ENCODE results near the gene SLC23A1. TPM values are rescaled to one million over a fixed set of nuclear protein-coding genes. Genes with fewer than 3 reads are reported as not detected.

SLC23A1 gene
- total and polyA plus RNA-seq, 2 experiments from 2014 or later, result 0.06 TPM; not detected in 1

DNA sequence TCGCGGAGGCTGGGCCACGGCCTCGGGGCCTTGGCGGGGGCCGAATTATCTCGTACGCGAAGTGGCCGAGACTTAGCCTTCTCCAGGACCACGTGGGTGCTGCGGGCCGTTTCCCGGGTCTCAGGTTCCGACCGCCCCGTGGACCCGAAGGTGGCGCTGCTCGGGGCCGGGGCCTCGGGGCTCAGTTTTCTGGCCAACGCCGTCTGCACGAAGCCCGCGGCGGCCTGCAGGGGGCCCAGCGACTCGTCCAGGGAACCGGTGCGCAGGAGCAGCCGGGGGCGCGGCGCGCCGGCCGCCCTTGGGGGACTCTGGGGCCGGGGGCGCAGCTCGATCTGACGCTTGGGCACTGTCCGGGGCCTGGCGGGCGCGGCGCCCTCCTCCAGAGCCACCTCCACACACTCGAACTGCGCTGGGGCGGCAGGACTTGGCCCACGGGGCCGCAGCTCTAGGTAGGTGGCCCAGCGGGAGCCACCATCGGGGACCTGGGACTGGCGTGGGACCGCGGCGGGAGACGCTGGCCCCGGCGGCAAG lies 11.1 kb upstream of the SLC23A1 start:
- H3K27ac ChIP-seq, result peak overlapping the region; percentile 35
- DNase-seq (ENCODE audit: low read depth in 1 of 2, low spot score in 1 of 2), result peak; percentile 66 to 74
- H3K9me3 ChIP-seq (ENCODE audit: low read depth), result no peaks in the 10 kb centered on the region
- H3K36me3 ChIP-seq, result no peaks in the 10 kb centered on the region
- TF ChIP-seq, protein P1, sequence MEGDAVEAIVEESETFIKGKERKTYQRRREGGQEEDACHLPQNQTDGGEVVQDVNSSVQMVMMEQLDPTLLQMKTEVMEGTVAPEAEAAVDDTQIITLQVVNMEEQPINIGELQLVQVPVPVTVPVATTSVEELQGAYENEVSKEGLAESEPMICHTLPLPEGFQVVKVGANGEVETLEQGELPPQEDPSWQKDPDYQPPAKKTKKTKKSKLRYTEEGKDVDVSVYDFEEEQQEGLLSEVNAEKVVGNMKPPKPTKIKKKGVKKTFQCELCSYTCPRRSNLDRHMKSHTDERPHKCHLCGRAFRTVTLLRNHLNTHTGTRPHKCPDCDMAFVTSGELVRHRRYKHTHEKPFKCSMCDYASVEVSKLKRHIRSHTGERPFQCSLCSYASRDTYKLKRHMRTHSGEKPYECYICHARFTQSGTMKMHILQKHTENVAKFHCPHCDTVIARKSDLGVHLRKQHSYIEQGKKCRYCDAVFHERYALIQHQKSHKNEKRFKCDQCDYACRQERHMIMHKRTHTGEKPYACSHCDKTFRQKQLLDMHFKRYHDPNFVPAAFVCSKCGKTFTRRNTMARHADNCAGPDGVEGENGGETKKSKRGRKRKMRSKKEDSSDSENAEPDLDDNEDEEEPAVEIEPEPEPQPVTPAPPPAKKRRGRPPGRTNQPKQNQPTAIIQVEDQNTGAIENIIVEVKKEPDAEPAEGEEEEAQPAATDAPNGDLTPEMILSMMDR (IDR thresholded peaks at IDR 0.05; ENCODE audit: low read depth, low read length), result peak; percentile 62
- peak overlapping the region; percentile 32 for H3K4me3 ChIP-seq
- no peaks in the 10 kb centered on the region for H3K4me1 ChIP-seq (ENCODE audit: low read depth)
- peaks cover 11% of the 10 kb centered on the region for H3K27me3 ChIP-seq

DNA sequence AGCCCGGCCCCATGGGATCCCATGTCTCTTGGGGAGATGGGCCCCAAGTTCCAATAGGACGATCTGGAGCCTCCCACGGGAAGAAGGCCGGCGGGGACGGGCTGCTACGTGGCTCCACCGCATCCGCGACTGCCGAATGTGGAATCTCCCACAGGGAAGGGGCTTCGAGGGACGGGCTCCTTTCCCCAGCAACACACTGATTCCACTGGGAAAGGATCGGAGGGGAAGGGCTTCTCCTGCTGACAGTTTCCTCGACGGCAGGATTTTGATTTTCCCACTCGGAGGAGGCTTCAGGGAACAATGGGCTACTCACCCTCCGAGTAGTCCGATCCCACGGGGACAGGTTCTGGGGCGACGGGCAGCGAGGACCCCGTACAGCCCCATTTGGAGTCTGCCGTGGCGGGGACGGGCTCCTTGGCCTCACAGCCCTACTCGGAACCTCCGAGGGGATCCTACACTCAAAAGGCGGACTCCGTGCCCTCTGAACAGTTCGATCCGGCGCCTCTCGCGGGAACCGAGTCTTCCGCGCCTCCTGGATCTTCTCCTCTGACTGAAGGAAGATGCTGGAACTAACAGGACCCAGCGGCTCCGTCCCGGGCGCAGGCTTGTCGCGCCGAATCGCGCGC lies 10.5 kb upstream of the SLC23A1 start:
- peak overlapping the region; percentile 32 for H3K4me3 ChIP-seq
- no peak overlapping the region for H3K27ac ChIP-seq
- H3K36me3 ChIP-seq, result no peaks in the 10 kb centered on the region
- TF ChIP-seq, protein P1 (IDR thresholded peaks at IDR 0.05; ENCODE audit: low read depth, low read length), result no peak
- no peak for DNase-seq (ENCODE audit: low read depth in 1 of 2, low spot score in 1 of 2)
- H3K4me1 ChIP-seq (ENCODE audit: low read depth), result peaks cover 1% of the 10 kb centered on the region
- H3K9me3 ChIP-seq (ENCODE audit: low read depth), result no peaks in the 10 kb centered on the region
- peaks cover 11% of the 10 kb centered on the region for H3K27me3 ChIP-seq

DNA sequence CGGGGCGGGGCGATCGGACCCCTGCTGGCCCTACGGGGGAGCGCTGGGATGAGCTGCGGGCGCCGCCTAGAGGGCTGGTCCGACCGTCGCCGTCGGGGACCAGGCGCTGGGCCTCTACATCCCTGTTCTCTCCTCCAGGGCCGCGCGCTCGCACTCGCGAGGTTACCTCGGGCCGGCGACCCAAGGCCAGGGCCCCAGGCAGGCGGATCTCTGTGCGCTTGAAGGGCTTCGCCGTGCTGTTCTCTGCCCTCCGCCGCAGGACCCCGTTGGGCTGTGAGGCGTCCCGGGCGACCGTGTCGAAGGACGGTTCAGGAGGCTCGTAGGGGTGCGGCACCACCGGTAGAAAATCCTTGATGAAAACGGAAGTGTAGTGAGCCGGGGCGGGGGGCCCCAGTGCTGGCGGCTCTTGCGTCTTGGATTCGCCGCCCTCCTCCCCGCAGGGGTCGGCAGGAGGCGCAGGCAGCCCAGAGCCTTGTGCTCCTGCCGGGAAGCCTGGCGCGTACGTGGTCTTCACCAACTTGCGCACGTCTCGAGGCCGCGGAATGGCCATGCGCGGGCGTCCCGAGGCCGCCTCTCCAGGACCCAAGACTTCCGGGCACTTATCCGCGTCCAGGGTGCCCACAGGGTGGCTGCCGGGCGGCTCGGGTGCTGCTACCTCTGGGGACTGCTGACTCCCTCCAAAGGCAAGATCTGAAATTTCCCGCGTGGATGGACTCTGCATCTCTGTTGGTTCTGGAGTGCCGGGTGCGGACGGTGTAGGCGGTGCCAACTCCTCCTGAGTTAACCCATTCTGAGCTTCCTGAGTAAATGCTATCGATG lies 9.8 kb upstream of the SLC23A1 start:
- peak overlapping the region; percentile 32 for H3K4me3 ChIP-seq
- no peaks in the 10 kb centered on the region for H3K36me3 ChIP-seq
- H3K4me1 ChIP-seq (ENCODE audit: low read depth), result peaks cover 8% of the 10 kb centered on the region
- H3K27ac ChIP-seq, result no peak overlapping the region
- peak; percentile 66 to 70 for DNase-seq (ENCODE audit: low read depth in 1 of 2, low spot score in 1 of 2)
- H3K9me3 ChIP-seq (ENCODE audit: low read depth), result no peaks in the 10 kb centered on the region
- H3K27me3 ChIP-seq, result peaks cover 11% of the 10 kb centered on the region
- TF ChIP-seq, protein P1 (IDR thresholded peaks at IDR 0.05; ENCODE audit: low read depth, low read length), result peak; percentile 58

DNA sequence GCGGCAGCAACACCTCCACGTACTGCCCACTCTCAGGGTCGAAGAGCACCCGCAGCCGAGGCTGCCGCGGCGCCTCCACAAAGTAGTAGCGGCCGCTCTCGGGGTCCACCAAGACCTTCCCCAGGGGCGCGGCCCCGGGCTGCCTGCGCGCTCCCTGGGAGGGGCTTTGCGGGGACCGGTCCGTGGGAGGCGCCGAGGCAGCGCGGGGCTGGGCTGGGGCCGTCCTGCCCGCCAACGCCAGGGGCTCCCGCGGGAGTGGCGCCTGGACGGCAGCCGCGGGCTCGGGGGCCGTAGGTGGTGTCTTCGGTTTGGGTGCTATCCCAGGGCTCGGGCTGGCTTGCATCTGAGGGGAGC lies 9.2 kb upstream of the SLC23A1 start:
- H3K36me3 ChIP-seq, result no peaks in the 10 kb centered on the region
- peaks cover 12% of the 10 kb centered on the region for H3K4me1 ChIP-seq (ENCODE audit: low read depth)
- peak overlapping the region; percentile 32 for H3K4me3 ChIP-seq
- TF ChIP-seq, protein P1 (IDR thresholded peaks at IDR 0.05; ENCODE audit: low read depth, low read length), result no peak
- H3K27me3 ChIP-seq, result peaks cover 11% of the 10 kb centered on the region
- no peaks in the 10 kb centered on the region for H3K9me3 ChIP-seq (ENCODE audit: low read depth)
- no peak overlapping the region for H3K27ac ChIP-seq
- no peak for DNase-seq (ENCODE audit: low read depth in 1 of 2, low spot score in 1 of 2)

DNA sequence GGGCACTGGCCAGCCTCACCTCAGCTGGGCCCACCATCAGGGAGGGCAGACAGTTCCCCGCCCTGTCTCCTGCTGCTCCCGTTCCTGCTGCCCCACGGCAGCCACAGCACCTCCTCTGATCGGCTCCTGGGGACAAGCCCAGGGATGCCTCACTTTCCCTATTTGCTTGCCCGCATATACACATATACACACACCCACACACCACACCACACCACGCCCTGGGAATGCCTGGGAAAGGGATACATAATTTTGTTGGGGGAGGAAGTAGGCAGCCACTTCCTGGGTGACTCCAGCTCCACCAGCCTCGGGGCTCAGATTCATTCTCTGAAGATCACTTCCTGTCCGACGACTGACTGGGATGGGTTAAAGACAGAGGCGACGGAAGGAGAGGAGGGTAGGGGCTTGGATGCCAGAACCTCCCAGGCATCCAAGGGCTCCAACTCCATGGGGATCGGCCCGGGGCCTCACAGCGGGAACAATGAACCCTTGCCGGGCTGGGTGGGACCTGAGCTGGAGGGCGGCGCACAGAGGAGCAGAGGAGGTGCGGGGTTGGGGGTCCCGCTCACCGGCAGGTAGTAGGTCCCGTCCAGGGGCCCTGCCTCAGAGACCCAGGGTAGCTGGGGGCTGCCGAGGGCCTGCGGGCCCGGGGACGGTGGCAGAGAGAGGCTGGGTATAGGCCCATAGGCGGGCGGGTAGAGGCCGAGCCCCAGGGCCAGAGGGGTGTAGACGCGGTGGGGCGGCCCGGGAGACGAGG lies 8.7 kb upstream of the SLC23A1 start:
- no peaks in the 10 kb centered on the region for H3K36me3 ChIP-seq
- H3K9me3 ChIP-seq (ENCODE audit: low read depth), result no peaks in the 10 kb centered on the region
- no peak for DNase-seq (ENCODE audit: low read depth in 1 of 2, low spot score in 1 of 2)
- TF ChIP-seq, protein P1 (IDR thresholded peaks at IDR 0.05; ENCODE audit: low read depth, low read length), result no peak
- peaks cover 11% of the 10 kb centered on the region for H3K27me3 ChIP-seq
- H3K4me3 ChIP-seq, result no peak overlapping the region
- H3K4me1 ChIP-seq (ENCODE audit: low read depth), result peaks cover 12% of the 10 kb centered on the region
- no peak overlapping the region for H3K27ac ChIP-seq

Data from cardiac muscle cell (in vitro differentiated cells and primary cell).